B cell (primary cell): ENCODE measurements around the gene VAV3. TPM values are rescaled to one million over a fixed set of nuclear protein-coding genes. Genes with fewer than 3 reads are reported as not detected.

Source experiments
- ATAC-seq: fragments of 200-7000 bp; cut with Tn5 transposase; one replicate; pipeline ENCODE4 v1.10.0; 2021; ENCODE audit warnings: low read depth, mild to moderate bottlenecking, moderate number of reproducible peaks, moderate library complexity
- CTCF ChIA-PET: fragments of 350-600 bp; sonication (Branson Sonifier 250); formaldehyde crosslinking; loops from one replicate; lab custom pipeline; 2021; ENCODE audit warnings: antibody characterized with exemption, inconsistent platforms; lab: Charles Lee
- POLR2A ChIA-PET: fragments of 350-600 bp; sonication (Branson Sonifier 250); formaldehyde crosslinking; loops from one replicate; lab custom pipeline; 2021; ENCODE audit warnings: antibody characterized with exemption; lab: Charles Lee
- DNase-seq: peaks from one replicate; pipeline ENCODE4 v3.0.0; 2013
- H2AFZ ChIP-seq: 2 replicates; pipeline ENCODE4 v1.6.1; 2012; ENCODE audit warnings: mild to moderate bottlenecking, low read depth, low read length; ENCODE audit not compliant: insufficient read depth, poor library complexity, severe bottlenecking
- H3K27ac ChIP-seq, 2 donors: 1 replicate in 1 of 2; 2 replicates in 1 of 2; pipeline ENCODE4 v1.5.1; 2012 to 2013; ENCODE audit warnings: low read length in 2 of 2, mild to moderate bottlenecking in 2 of 2, moderate library complexity in 1 of 2
- H3K27me3 ChIP-seq, 4 experiments: fragments of 200-600 bp in 1 of 4; sonication (generic) in 1 of 4; replicated peaks in 1 of 4; 1 replicate in 2 of 4; 2 replicates in 2 of 4; pipeline versions ENCODE4 v1.6.1 to v1.7.0; 2013 to 2016; ENCODE audit warnings: low read length in 3 of 4, mild to moderate bottlenecking in 2 of 4, mixed read lengths in 1 of 4, moderate library complexity in 1 of 4; ENCODE audit not compliant: insufficient read depth in 4 of 4, control insufficient read depth in 3 of 4; ENCODE audit errors: control extremely low read depth in 1 of 4
- H3K36me3 ChIP-seq, 2 experiments: replicated peaks in 1 of 2; 1 replicate in 1 of 2; 2 replicates in 1 of 2; pipeline versions ENCODE4 v1.6.1 to v1.7.1; 2013; ENCODE audit warnings: low read length in 1 of 2; ENCODE audit not compliant: insufficient read depth in 2 of 2, control insufficient read depth in 1 of 2; ENCODE audit errors: control extremely low read depth in 1 of 2, extremely low read depth in 1 of 2
- H3K4me1 ChIP-seq, 2 donors: fragments of 200-600 bp in 1 of 2; sonication (generic) in 1 of 2; 1 replicate in 1 of 2; 2 replicates in 1 of 2; pipeline versions ENCODE4 v1.5.1 to v1.6.1; 2013 to 2017; ENCODE audit warnings: low read length in 2 of 2; ENCODE audit not compliant: control insufficient read depth in 2 of 2, insufficient read depth in 2 of 2
- H3K4me2 ChIP-seq: replicated peaks from 2 replicates; pipeline ENCODE3; 2012; ENCODE audit warnings: mild to moderate bottlenecking, low read depth, low read length; ENCODE audit not compliant: poor library complexity, severe bottlenecking
- H3K4me3 ChIP-seq, 5 experiments: fragments of 200-600 bp in 1 of 5; sonication (generic) in 1 of 5; 1 replicate in 3 of 5; 2 replicates in 2 of 5; pipeline versions ENCODE4 v1.5.1 to v1.7.0; 2011 to 2016; ENCODE audit warnings: low read length in 4 of 5, mild to moderate bottlenecking in 4 of 5, low read depth in 2 of 5, control low read depth in 1 of 5, moderate library complexity in 1 of 5; ENCODE audit not compliant: insufficient read depth in 1 of 5; ENCODE audit errors: control extremely low read depth in 1 of 5, extremely low read depth in 1 of 5
- H3K79me2 ChIP-seq: fragments of 200-600 bp; sonication (generic); one replicate; pipeline ENCODE4 v1.6.0; 2016; ENCODE audit warnings: low read length; ENCODE audit not compliant: control insufficient read depth, insufficient read depth
- H3K9ac ChIP-seq: fragments of 200-600 bp; sonication (generic); 2 replicates; pipeline ENCODE4 v1.6.1; 2017; ENCODE audit warnings: mild to moderate bottlenecking, low read length, moderate library complexity
- H3K9me3 ChIP-seq, 3 donors: one replicate each; pipeline versions ENCODE4 v1.6.1 to v1.7.1; 2013; ENCODE audit warnings: low read length in 2 of 3; ENCODE audit not compliant: control insufficient read depth in 2 of 3, insufficient read depth in 1 of 3; ENCODE audit errors: control extremely low read depth in 1 of 3
- H4K20me1 ChIP-seq: 2 replicates; pipeline ENCODE4 v1.6.0; 2012; ENCODE audit warnings: mild to moderate bottlenecking, low read length; ENCODE audit not compliant: insufficient read depth, control insufficient read depth, poor library complexity, severe bottlenecking
- H3K27ac Mint-ChIP-seq: one replicate; pipeline ENCODE4 v1.8.0; 2021; ENCODE audit warnings: mixed read lengths
- H3K27me3 Mint-ChIP-seq: one replicate; pipeline ENCODE4 v1.8.0; 2021; ENCODE audit warnings: mixed read lengths
- H3K4me1 Mint-ChIP-seq: one replicate; pipeline ENCODE4 v1.8.0; 2021; ENCODE audit warnings: mixed read lengths
- H3K4me3 Mint-ChIP-seq: one replicate; pipeline ENCODE4 v1.8.0; 2021; ENCODE audit warnings: mixed read lengths
- H3K9me3 Mint-ChIP-seq: one replicate; pipeline ENCODE4 v1.8.0; 2022; ENCODE audit warnings: mixed read lengths; ENCODE audit not compliant: insufficient read depth
- EZH2 ChIP-seq: IDR thresholded peaks from 2 replicates; pipeline ENCODE4 v1.6.1; 2012; ENCODE audit warnings: borderline replicate concordance, low read depth, mild to moderate bottlenecking, moderate library complexity, low read length; ENCODE audit not compliant: insufficient read depth, poor library complexity, severe bottlenecking
- WGBS: methylation state at CpG from one replicate; pipeline ENCODE4 v1.1.5; 2013; ENCODE audit warnings: missing lambda C conversion rate; ENCODE audit not compliant: insufficient coverage; 5-methylcytosine and 5-hydroxymethylcytosine counted together
- intact Hi-C: fragments of 100-400 bp; cut with micrococcal nuclease; formaldehyde crosslinking; loops from one replicate; pipeline ENCODE4 v1.10.0; 2022
- polyA plus RNA-seq: library from polyadenylated mRNA; depleted of rRNA; stranded (reverse); fragments of >200 nt; gene quantifications from 2 replicates; pipeline ENCODE4 v1.2.3, GENCODE V29; 2012
- total RNA-seq, 2 donors: library from RNA; stranded (reverse); fragments of 120-200 nt in 1 of 2; gene quantifications; 1 replicate in 1 of 2; 2 replicates in 1 of 2; pipeline versions ENCODE4 v1.2.3 to v1.2.4, GENCODE V29; 2013 to 2022
- TF ChIP-seq, protein P1 (sequence below): fragments of 200-600 bp; IDR thresholded peaks from one replicate; pipeline ENCODE4 v1.8.0; 2022; ENCODE audit warnings: antibody characterized with exemption, mild to moderate bottlenecking

The VAV3 gene
- total and polyA plus RNA-seq, 2 donors (not counting 1 experiment from before 2014, with no cell fraction given), result 14.8 to 32.5 TPM

DNA sequence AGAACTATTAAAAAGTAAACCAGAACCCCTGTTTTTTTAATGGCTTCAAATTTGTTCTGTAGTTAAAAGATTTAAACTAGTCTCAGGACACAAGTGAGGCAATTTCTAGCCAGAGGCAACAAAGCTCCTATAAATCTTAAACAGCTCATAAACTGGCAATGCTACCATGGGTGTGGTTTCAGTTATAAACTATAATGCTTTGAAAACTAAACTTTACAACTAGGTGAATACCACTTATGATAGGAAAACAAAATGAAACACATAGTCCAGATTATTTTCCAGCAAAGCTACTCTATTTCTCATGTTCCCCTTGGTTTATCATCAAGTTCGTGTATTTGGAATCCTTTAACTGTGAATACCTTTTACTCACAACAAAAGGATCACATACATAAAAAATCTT, 282.5 kb downstream of the VAV3 start:
- Mint-ChIP-seq H3K27me3 (no peaks in the 10 kb centered on the region), H3K27ac (no peak overlapping the region), H3K9me3 (no peaks in the 10 kb centered on the region), H3K4me3 (no peak overlapping the region), H3K4me1 (no peaks in the 10 kb centered on the region)
- no peak overlapping the region for H3K27ac ChIP-seq
- no peaks in the 10 kb centered on the region for H3K9me3 ChIP-seq
- no peak overlapping the region for H3K4me3 ChIP-seq
- no CpG with 5 or more reads among the region's 1 CpG for WGBS
- intact Hi-C loops, result no loop called here
- no peak overlapping the region for H3K9ac ChIP-seq
- POLR2A ChIA-PET, result no interaction called here
- no peaks in the 10 kb centered on the region for H4K20me1 ChIP-seq
- ATAC-seq (no peak), DNase-seq (no peak)
- no peak overlapping the region for H2AFZ ChIP-seq
- peaks cover 3 to 13% of the 10 kb centered on the region in 2 experiments for H3K36me3 ChIP-seq
- CTCF ChIA-PET, result no interaction called here
- H3K27me3 ChIP-seq, result no peaks in the 10 kb centered on the region
- no peak for TF ChIP-seq EZH2
- TF ChIP-seq, protein P1, sequence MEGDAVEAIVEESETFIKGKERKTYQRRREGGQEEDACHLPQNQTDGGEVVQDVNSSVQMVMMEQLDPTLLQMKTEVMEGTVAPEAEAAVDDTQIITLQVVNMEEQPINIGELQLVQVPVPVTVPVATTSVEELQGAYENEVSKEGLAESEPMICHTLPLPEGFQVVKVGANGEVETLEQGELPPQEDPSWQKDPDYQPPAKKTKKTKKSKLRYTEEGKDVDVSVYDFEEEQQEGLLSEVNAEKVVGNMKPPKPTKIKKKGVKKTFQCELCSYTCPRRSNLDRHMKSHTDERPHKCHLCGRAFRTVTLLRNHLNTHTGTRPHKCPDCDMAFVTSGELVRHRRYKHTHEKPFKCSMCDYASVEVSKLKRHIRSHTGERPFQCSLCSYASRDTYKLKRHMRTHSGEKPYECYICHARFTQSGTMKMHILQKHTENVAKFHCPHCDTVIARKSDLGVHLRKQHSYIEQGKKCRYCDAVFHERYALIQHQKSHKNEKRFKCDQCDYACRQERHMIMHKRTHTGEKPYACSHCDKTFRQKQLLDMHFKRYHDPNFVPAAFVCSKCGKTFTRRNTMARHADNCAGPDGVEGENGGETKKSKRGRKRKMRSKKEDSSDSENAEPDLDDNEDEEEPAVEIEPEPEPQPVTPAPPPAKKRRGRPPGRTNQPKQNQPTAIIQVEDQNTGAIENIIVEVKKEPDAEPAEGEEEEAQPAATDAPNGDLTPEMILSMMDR, result no peak
- no peak overlapping the region for H3K4me2 ChIP-seq
- H3K79me2 ChIP-seq, result no peaks in the 10 kb centered on the region
- H3K4me1 ChIP-seq, result no peaks in the 10 kb centered on the region

DNA sequence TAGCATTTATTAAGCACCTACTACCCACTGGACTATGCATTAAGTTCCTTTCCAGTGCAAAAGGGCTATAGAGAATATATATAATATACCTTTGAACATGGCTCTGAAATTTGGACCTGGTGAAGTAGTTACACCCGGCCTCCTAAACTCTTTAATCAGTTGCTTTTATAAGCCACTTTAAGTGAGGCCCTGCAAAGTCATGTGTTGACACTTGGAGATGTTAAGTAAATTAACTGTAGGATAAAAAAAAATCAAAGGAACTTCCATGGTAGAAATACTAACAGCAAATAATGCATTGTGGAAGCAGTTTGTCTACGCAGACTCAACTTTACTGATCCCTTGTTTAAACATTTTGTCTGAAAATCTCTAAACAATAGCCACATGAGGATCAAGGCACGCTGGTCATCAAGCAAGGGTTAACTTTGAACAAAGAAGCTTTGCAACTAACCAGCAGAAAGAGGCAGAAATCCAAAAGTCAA, 283.9 kb downstream of the VAV3 start:
- H3K9me3 Mint-ChIP-seq, result no peaks in the 10 kb centered on the region
- POLR2A ChIA-PET, result no interaction called here
- intact Hi-C loops, result no loop called here

More for the DNA sequence above, 283.9 kb downstream of the VAV3 start:
- CTCF ChIA-PET, result no interaction called here
- Histone ChIP-seq H3K9ac (no peak overlapping the region), H3K9me3 (no peaks in the 10 kb centered on the region), H4K20me1 (no peaks in the 10 kb centered on the region), H3K4me3 (no peak overlapping the region), H3K27ac (no peak overlapping the region), H3K27me3 (no peaks in the 10 kb centered on the region), H3K79me2 (no peaks in the 10 kb centered on the region), H3K4me1 (no peaks in the 10 kb centered on the region), H3K4me2 (no peak overlapping the region), H2AFZ (no peak overlapping the region), H3K36me3 (peaks cover 3 to 12% of the 10 kb centered on the region in 2 experiments)
- WGBS, result 92% methylated on average over 2 of the region's 3 CpGs
- H3K27me3 Mint-ChIP-seq, result no peaks in the 10 kb centered on the region
- ATAC-seq (no peak), DNase-seq (no peak)
- TF ChIP-seq, protein P1, result no peak
- no peak for TF ChIP-seq EZH2
- H3K27ac Mint-ChIP-seq, result no peak overlapping the region
- H3K4me1 Mint-ChIP-seq, result no peaks in the 10 kb centered on the region
- no peak overlapping the region for H3K4me3 Mint-ChIP-seq
